ENCODE data around the gene RASAL3.

Gene RASAL3

GRCh38 chr19:15422296-15423075 is 41.9 kb downstream of the RASAL3 start:
- Histone ChIP-seq H3K9ac (ENCODE audit: low read length) (no peak overlapping the region), H3K18ac (ENCODE audit: low read length) (no peak overlapping the region), H2BK120ac (ENCODE audit: low read depth, low read length) (no peak overlapping the region), H3K23ac (ENCODE audit: low read length) (no peak overlapping the region), H3K27ac (ENCODE audit: low read depth, low read length) (no peak overlapping the region), H3K4me3 (ENCODE audit: low read length) (no peak overlapping the region), H3K4me2 (ENCODE audit: low read length) (no peak overlapping the region), H2BK15ac (replicated peaks; ENCODE audit: low read depth) (no peak overlapping the region), H2AK5ac (ENCODE audit: low read length) (no peak overlapping the region), H3K27me3 (ENCODE audit: insufficient read depth, low read length, poor library complexity) (no peaks in the 10 kb centered on the region), H3K4me1 (ENCODE audit: control insufficient read depth, low read depth, low read length) (peaks cover 1% of the 10 kb centered on the region), H3K36me3 (ENCODE audit: control insufficient read depth, insufficient read depth, low read length) (peaks cover 16% of the 10 kb centered on the region), H3K56ac (ENCODE audit: low read length) (no peak overlapping the region), H3K4ac (ENCODE audit: low read depth, low read length) (no peak overlapping the region), H2BK5ac (ENCODE audit: low read length) (no peak overlapping the region), H3K79me1 (ENCODE audit: low read length) (no peaks in the 10 kb centered on the region), H3K79me2 (ENCODE audit: control insufficient read depth, insufficient read depth, low read length) (peaks cover 13% of the 10 kb centered on the region), H4K8ac (ENCODE audit: low read depth, low read length) (no peak overlapping the region), H4K5ac (ENCODE audit: low read length) (no peak overlapping the region)
- no peak for DNase-seq
- no CpG with 5 or more reads among the region's 22 CpGs for WGBS (ENCODE audit: extremely low coverage, insufficient coverage, low lambda C conversion rate)

- no peak for DNase-seq
- no peak overlapping the region for H3K4me3 ChIP-seq (ENCODE audit: low read length)
Measured at GRCh38 chr19:15421721-15422260, 42.6 kb downstream of the RASAL3 start.

GRCh38 chr19:15421136-15421695 is 43.1 kb downstream of the RASAL3 start:
- H3K4me1 ChIP-seq (ENCODE audit: control insufficient read depth, low read depth, low read length): peaks cover 3% of the 10 kb centered on the region
- H3K79me2 ChIP-seq (ENCODE audit: control insufficient read depth, insufficient read depth, low read length): peaks cover 25% of the 10 kb centered on the region
- DNase-seq: no peak
- no peak overlapping the region for H3K4me2 ChIP-seq (ENCODE audit: low read length)
- H3K18ac ChIP-seq (ENCODE audit: low read length): no peak overlapping the region
- H3K56ac ChIP-seq (ENCODE audit: low read length): no peak overlapping the region
- peaks cover 12% of the 10 kb centered on the region for H3K36me3 ChIP-seq (ENCODE audit: control insufficient read depth, insufficient read depth, low read length)
- no peak overlapping the region for H3K23ac ChIP-seq (ENCODE audit: low read length)
- no peak overlapping the region for H3K9ac ChIP-seq (ENCODE audit: low read length)
- H4K8ac ChIP-seq (ENCODE audit: low read depth, low read length): no peak overlapping the region
- no peaks in the 10 kb centered on the region for H3K27me3 ChIP-seq (ENCODE audit: insufficient read depth, low read length, poor library complexity)
- H2BK5ac ChIP-seq (ENCODE audit: low read length): no peak overlapping the region
- no peak overlapping the region for H3K4ac ChIP-seq (ENCODE audit: low read depth, low read length)
- H3K79me1 ChIP-seq (ENCODE audit: low read length): peaks cover 1% of the 10 kb centered on the region
- no CpG with 5 or more reads among the region's 12 CpGs for WGBS (ENCODE audit: extremely low coverage, insufficient coverage, low lambda C conversion rate)
- no peak overlapping the region for H4K5ac ChIP-seq (ENCODE audit: low read length)
- no peak overlapping the region for H3K27ac ChIP-seq (ENCODE audit: low read depth, low read length)
- no peak overlapping the region for H2BK120ac ChIP-seq (ENCODE audit: low read depth, low read length)
- no peak overlapping the region for H3K4me3 ChIP-seq (ENCODE audit: low read length)
- no peak overlapping the region for H2BK15ac ChIP-seq (replicated peaks; ENCODE audit: low read depth)
- no peak overlapping the region for H2AK5ac ChIP-seq (ENCODE audit: low read length)

More at GRCh38 chr19:15421721-15422260, 42.6 kb downstream of the RASAL3 start:
- peaks cover 20% of the 10 kb centered on the region for H3K79me2 ChIP-seq (ENCODE audit: control insufficient read depth, insufficient read depth, low read length)
- H3K36me3 ChIP-seq (ENCODE audit: control insufficient read depth, insufficient read depth, low read length): peaks cover 15% of the 10 kb centered on the region
- H2BK120ac ChIP-seq (ENCODE audit: low read depth, low read length): no peak overlapping the region
- no peaks in the 10 kb centered on the region for H3K27me3 ChIP-seq (ENCODE audit: insufficient read depth, low read length, poor library complexity)
- H2AK5ac ChIP-seq (ENCODE audit: low read length): no peak overlapping the region
- H3K4me2 ChIP-seq (ENCODE audit: low read length): no peak overlapping the region
- no peak overlapping the region for H4K8ac ChIP-seq (ENCODE audit: low read depth, low read length)
- H3K4me1 ChIP-seq (ENCODE audit: control insufficient read depth, low read depth, low read length): peaks cover 3% of the 10 kb centered on the region
- no peaks in the 10 kb centered on the region for H3K79me1 ChIP-seq (ENCODE audit: low read length)
- no peak overlapping the region for H3K4ac ChIP-seq (ENCODE audit: low read depth, low read length)
- H3K18ac ChIP-seq (ENCODE audit: low read length): no peak overlapping the region
- H2BK5ac ChIP-seq (ENCODE audit: low read length): no peak overlapping the region
- H2BK15ac ChIP-seq (replicated peaks; ENCODE audit: low read depth): no peak overlapping the region
- H3K9ac ChIP-seq (ENCODE audit: low read length): no peak overlapping the region
- WGBS (ENCODE audit: extremely low coverage, insufficient coverage, low lambda C conversion rate): no CpG with 5 or more reads among the region's 15 CpGs
- H3K56ac ChIP-seq (ENCODE audit: low read length): no peak overlapping the region
- no peak overlapping the region for H4K5ac ChIP-seq (ENCODE audit: low read length)
- H3K23ac ChIP-seq (ENCODE audit: low read length): no peak overlapping the region
- H3K27ac ChIP-seq (ENCODE audit: low read depth, low read length): no peak overlapping the region

GRCh38 chr19:15419413-15420025 is 44.8 kb downstream of the RASAL3 start:
- peaks cover 40% of the 10 kb centered on the region for H3K79me2 ChIP-seq (ENCODE audit: control insufficient read depth, insufficient read depth, low read length)
- no peak overlapping the region for H2BK15ac ChIP-seq (replicated peaks; ENCODE audit: low read depth)
- H4K5ac ChIP-seq (ENCODE audit: low read length): no peak overlapping the region
- no peak overlapping the region for H3K27ac ChIP-seq (ENCODE audit: low read depth, low read length)
- H4K8ac ChIP-seq (ENCODE audit: low read depth, low read length): no peak overlapping the region
- H2BK120ac ChIP-seq (ENCODE audit: low read depth, low read length): no peak overlapping the region
- no peak overlapping the region for H3K4me3 ChIP-seq (ENCODE audit: low read length)
- H2AK5ac ChIP-seq (ENCODE audit: low read length): no peak overlapping the region
- H2BK5ac ChIP-seq (ENCODE audit: low read length): no peak overlapping the region
- no peak overlapping the region for H3K18ac ChIP-seq (ENCODE audit: low read length)
- H3K4ac ChIP-seq (ENCODE audit: low read depth, low read length): no peak overlapping the region
- H3K23ac ChIP-seq (ENCODE audit: low read length): no peak overlapping the region
- WGBS (ENCODE audit: extremely low coverage, insufficient coverage, low lambda C conversion rate): no CpG with 5 or more reads among the region's 16 CpGs
- H3K4me1 ChIP-seq (ENCODE audit: control insufficient read depth, low read depth, low read length): peaks cover 3% of the 10 kb centered on the region
- no peak for DNase-seq
- no peaks in the 10 kb centered on the region for H3K27me3 ChIP-seq (ENCODE audit: insufficient read depth, low read length, poor library complexity)
- H3K79me1 ChIP-seq (ENCODE audit: low read length): peaks cover 8% of the 10 kb centered on the region
- H3K56ac ChIP-seq (ENCODE audit: low read length): peak overlapping the region; percentile 11
- no peak overlapping the region for H3K4me2 ChIP-seq (ENCODE audit: low read length)
- peak overlapping the region; percentile 16 for H3K9ac ChIP-seq (ENCODE audit: low read length)
- peaks cover 6% of the 10 kb centered on the region for H3K36me3 ChIP-seq (ENCODE audit: control insufficient read depth, insufficient read depth, low read length)

GRCh38 chr19:15418579-15419412 is 45.5 kb downstream of the RASAL3 start, which contains the start of gene AKAP8L:
TSS of gene AKAP8L (minus strand) at chr19:15418988. CDS start at chr19:15418923, 65 bp downstream.
- Histone ChIP-seq H2BK15ac (replicated peaks; ENCODE audit: low read depth) (no peak within 1 kb of the TSS), H3K23ac (ENCODE audit: low read length) (peak within 1 kb of the TSS; percentile 89), H3K56ac (ENCODE audit: low read length) (peak within 1 kb of the TSS; percentile 95), H2BK120ac (ENCODE audit: low read depth, low read length) (no peak within 1 kb of the TSS), H2AK5ac (ENCODE audit: low read length) (peak within 1 kb of the TSS; percentile 77), H3K9ac (ENCODE audit: low read length) (peak within 1 kb of the TSS; percentile 86), H3K79me2 (ENCODE audit: control insufficient read depth, insufficient read depth, low read length) (peaks cover 41% of the 10 kb centered on the region), H3K27me3 (ENCODE audit: insufficient read depth, low read length, poor library complexity) (no peaks in the 10 kb centered on the region), H4K5ac (ENCODE audit: low read length) (no peak within 1 kb of the TSS), H3K18ac (ENCODE audit: low read length) (peak within 1 kb of the TSS; percentile 2), H2BK5ac (ENCODE audit: low read length) (peak within 1 kb of the TSS; percentile 6), H3K4ac (ENCODE audit: low read depth, low read length) (peak within 1 kb of the TSS; percentile 76), H3K27ac (ENCODE audit: low read depth, low read length) (peak within 1 kb of the TSS; percentile 22), H3K79me1 (ENCODE audit: low read length) (peaks cover 8% of the 10 kb centered on the region), H4K8ac (ENCODE audit: low read depth, low read length) (no peak within 1 kb of the TSS), H3K4me1 (ENCODE audit: control insufficient read depth, low read depth, low read length) (peaks cover 3% of the 10 kb centered on the region), H3K36me3 (ENCODE audit: control insufficient read depth, insufficient read depth, low read length) (peaks cover 5% of the 10 kb centered on the region), H3K4me3 (ENCODE audit: low read length) (peak within 1 kb of the TSS; percentile 73), H3K4me2 (ENCODE audit: low read length) (peak within 1 kb of the TSS; percentile 55)
- peak; percentile 100 for DNase-seq
- no CpG with 5 or more reads among the region's 61 CpGs for WGBS (ENCODE audit: extremely low coverage, insufficient coverage, low lambda C conversion rate)
